GM21619 (cell line): ENCODE results near the gene RUFY3.
A peak's percentile ranks its signal among the peaks of the same experiment; 100 is the strongest.
"Not testable (repeated sequence)": the region's sequence is repeated elsewhere in the genome, so short reads cannot be mapped to it uniquely, and the experiment has no call there.

ENCODE experiments used
- ATAC-seq: cut with Tn5 transposase; IDR thresholded peaks from one replicate; pipeline ENCODE4 v1.9.1; 2021; ENCODE audit not compliant: unreplicated experiment

RUFY3 gene

DNA sequence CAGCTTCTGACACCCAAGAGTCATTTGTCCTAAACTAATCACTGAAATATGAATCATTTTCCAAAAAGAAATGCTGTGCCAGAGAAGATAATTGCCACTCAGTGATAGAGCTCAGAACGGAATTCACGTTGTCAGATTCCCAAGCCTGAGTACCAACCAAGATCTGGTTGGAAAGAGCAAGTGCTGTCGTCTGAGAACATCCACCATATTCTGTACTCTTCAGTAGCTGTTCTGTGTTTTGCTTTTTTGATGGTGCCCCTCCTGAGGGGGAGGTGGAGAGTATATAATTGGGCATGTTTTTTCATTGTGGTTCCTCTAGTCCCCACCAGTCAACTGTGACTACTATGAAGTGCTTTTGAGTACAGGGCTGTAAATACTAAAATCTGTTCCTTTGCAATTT, 13.2 kb downstream of the RUFY3 start:
- no peak for ATAC-seq

DNA sequence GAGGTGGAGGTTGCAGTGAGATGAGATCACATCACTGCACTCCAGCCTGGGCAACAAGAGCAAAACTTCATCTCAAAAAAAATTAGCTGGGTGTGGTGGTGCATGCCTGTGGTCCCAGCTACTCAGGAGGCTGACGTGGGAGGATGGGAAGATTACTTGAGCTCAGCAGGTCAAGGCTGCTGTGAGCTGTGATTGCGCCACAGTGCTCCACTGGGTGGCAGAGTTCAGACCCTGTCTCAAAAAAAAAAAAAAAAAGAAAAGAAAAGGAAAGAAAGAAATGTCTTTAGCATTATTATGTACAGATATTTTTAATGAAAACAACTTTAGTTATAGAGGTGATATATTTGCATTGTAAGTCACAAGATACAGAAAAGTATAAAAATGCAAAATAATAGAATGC, 14.2 kb downstream of the RUFY3 start:
- ATAC-seq, result not testable (repeated sequence)

DNA sequence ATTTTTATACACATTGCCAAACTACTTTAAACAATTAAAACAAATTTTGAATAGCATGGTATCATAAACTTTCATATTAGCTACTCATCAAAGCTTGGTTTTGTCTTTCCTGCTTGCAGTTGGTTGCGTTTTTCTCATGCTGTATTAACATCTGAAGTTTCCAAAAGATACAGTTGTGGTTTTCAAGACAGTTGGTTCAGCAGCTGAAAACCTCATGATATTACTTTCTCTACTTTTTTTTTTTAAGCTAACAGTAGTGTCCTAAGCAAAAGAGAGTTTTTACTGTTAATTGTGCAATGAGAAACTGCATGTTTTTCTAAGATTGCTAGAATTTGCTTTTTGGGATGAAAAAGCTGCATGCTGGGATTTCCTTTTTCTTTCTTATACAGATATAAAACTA, 15.2 kb downstream of the RUFY3 start:
- ATAC-seq, result no peak

GRCh38 chr4:70737409-70737808, 15.6 kb downstream of the RUFY3 start:
- no peak for ATAC-seq

GRCh38 chr4:70739496-70740337, 18.0 kb downstream of the RUFY3 start:
- ATAC-seq, result no peak

GRCh38 chr4:70741867-70742658, 20.3 kb downstream of the RUFY3 start:
- ATAC-seq, result no peak

- no peak for ATAC-seq
These were observed 22.0 kb downstream of the RUFY3 start for GRCh38 chr4:70743731-70744130.

DNA sequence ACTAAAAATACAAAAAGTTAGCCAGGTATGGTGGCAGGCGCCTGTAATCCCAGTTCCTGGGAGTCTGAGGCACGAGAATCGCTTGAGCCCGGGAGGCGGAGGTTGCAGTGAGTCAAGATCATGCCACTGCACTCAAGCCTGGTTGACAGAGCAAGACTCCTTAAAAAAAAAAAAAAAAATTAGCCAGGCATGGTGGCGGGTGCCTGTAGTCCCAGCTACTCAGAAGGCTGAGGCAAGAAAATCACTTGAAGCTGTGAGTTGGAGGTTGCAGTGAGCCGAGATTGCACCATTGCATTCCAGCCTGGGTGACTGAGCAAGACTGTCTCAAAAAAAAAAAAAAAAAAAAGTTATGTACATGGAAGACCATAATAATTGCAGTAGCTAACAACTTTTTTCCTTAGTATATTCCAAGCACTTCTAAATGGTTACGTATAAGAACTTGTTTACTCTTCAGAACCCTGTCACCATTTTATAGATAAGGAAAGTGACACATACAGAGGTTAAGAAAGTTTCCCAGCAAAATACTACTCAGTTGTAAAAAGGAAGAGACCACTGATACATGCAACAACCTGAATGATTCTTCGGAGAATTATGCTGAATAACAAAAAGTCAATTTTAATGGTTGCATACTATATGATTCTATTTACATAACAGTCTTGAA, 24.5 kb downstream of the RUFY3 start:
- ATAC-seq, result no peak

- no peak for ATAC-seq
These were observed 26.1 kb downstream of the RUFY3 start for GRCh38 chr4:70747874-70748273.

GRCh38 chr4:70749313-70749712, 27.5 kb downstream of the RUFY3 start:
- peak; percentile 87 for ATAC-seq

- no peak for ATAC-seq
These were observed 30.5 kb downstream of the RUFY3 start for GRCh38 chr4:70752236-70752635.

DNA sequence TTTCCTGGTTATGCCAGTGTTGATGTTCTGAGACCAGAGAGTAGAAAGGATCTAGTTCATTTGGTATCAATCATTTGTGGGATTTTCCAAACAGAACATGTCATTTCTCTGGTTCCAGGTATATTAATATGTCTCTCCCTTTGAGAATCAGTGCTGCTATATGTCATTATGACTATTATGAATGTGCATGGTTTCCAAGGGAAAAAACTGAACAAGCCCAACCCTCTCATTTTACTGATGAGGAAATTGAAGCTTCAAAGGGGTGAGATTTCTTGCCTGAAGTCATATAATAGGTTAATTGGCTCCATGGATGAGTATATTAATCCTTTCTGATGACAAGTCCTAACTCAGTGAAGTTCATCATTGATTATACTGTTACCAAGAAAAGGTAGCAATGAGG, 31.9 kb downstream of the RUFY3 start:
- ATAC-seq, result no peak

- peak; percentile 77 for ATAC-seq
These were observed 32.7 kb downstream of the RUFY3 start for GRCh38 chr4:70754470-70754869.

DNA sequence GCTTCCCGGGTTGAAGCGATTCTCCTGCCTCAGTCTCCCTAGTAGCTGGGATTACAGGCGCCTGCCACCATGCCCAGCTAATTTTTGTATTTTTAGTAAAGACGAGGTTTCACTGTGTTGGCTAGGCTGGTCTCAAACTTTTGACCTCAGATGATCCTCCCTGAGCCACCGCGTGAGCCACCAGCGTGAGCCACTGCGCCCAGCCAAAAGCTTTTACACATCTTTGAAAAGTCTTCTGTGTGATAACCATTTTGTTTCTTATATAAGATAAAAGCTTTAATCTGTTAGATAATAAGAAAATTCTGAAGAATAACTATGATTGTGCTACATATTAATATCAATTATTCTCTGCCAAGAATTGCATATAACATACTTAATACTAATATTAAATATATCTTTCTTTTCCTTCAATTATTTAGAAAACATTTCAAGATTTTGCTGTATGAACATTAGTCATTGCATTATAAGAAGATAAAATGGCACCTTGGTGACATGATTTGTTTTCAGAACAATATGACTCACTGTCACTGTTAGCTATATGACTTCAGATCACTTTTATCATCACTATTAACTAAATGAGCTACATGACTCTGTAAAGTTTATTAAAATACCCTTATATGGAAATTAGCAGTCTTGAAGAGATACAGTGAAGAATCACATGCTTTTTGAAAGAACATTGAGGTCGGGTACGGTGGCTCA, 33.4 kb downstream of the RUFY3 start:
- ATAC-seq, result peak; percentile 41

DNA sequence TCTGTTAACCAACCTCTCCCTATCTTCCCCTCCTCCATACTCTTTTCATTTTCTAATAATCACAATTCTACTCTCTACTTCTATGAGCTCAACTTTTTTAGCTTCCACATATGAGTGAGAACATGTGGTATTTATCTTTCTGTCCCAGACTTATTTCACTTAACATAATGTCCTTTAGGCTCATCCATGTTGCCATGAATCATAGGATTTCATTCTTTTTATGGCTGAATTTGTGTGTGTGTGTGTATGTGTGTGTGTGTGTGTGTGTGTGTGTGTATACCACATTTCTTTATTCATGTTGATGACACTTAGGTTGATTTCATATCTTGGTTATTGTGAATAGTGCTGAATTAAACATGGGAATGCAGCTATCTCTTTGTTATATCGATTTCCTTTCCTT, 37.4 kb downstream of the RUFY3 start:
- no peak for ATAC-seq

- ATAC-seq, result no peak
These were observed 37.9 kb downstream of the RUFY3 start for GRCh38 chr4:70759627-70760026.

DNA sequence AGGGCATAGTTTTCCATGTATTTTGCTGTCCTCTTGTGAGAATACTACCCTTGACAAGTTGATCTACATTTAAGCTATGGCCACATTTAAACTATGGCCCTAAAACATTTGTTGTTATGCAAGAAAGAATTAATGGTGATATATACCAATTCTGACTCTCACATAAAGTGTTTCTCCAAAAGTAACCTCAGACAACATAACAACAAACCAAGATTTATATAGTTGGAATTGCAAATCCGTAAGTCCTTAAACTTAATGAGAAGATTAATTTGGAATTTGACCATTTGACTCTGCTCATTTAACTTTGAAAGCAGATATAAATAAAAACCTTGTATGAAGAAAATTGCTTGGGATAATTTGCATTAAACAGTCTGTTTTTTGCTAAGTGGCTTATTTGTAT, 38.9 kb downstream of the RUFY3 start:
- ATAC-seq, result no peak

DNA sequence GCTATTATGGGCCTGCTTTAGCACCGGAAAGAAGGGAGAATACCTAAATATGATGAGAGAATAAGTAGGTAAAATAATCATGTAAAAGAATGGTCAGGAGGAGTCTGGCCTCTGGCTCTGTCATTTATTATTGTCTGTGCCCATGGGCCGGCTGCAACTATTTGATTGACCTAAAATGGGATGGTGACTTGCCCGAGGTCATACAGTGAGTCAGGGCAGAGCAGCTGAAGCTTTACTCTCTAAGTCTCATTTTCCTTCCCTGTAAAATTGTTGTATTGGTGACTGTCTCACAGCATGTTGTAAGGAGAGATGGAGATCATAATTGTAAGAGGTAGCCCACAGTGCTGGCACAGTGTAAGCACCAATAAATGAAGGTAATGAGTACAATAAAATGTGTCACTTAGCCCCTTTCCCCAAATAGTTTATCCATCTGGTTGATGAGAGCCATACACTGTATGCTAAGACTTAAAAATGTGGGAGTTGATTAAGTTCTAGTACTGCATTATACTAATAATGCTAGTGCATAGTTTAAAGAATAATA, 39.6 kb downstream of the RUFY3 start:
- ATAC-seq, result no peak

DNA sequence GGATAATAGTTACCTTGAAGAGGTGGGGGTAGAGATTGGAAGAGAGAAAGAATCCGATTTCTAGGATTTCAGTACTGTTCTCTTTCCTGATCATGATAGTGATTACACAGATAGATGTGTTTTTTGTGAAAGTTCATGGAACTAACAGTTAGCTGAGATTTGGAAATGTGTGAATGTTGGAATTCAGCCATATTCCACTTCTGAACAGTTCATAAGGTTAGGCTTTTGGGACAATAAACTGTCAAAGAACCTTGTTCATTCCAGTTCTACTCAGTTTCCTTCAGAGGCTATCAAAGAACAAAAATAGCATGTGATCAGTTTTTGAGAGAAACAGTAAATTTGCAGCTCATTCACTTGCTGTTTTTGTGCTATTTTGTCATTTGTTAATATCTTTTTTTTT, 43.6 kb downstream of the RUFY3 start:
- no peak for ATAC-seq

GRCh38 chr4:70768301-70768948, 46.7 kb downstream of the RUFY3 start:
- ATAC-seq, result no peak
